Neural crest cell (in vitro differentiated cells): Measurements from ENCODE around the gene TCF7L1. TPM values are rescaled to one million over a fixed set of nuclear protein-coding genes. Genes with fewer than 3 reads are reported as not detected.

Source experiments
- DNase-seq: peaks from one replicate; pipeline ENCODE4 v3.0.0; 2021; ENCODE audit warnings: low read depth, mixed read lengths, low spot score
- H3K27ac Mint-ChIP-seq: one replicate; pipeline ENCODE4 v1.8.0; 2021; ENCODE audit warnings: mild to moderate bottlenecking, mixed read lengths; ENCODE audit not compliant: unreplicated experiment
- H3K27me3 Mint-ChIP-seq: 2 replicates; pipeline ENCODE4 v1.8.0; 2021; ENCODE audit warnings: low read depth, mild to moderate bottlenecking, mixed read lengths
- H3K36me3 Mint-ChIP-seq: 2 replicates; pipeline ENCODE4 v1.8.0; 2021; ENCODE audit warnings: low read depth, mild to moderate bottlenecking, mixed read lengths
- H3K4me1 Mint-ChIP-seq: 2 replicates; pipeline ENCODE4 v1.8.0; 2021; ENCODE audit warnings: mixed read lengths
- H3K4me3 Mint-ChIP-seq: one replicate; pipeline ENCODE4 v1.8.0; 2021; ENCODE audit warnings: mild to moderate bottlenecking, mixed read lengths
- H3K9me3 Mint-ChIP-seq: 2 replicates; pipeline ENCODE4 v1.8.0; 2021; ENCODE audit warnings: mixed read lengths
- total RNA-seq: library from RNA; stranded (reverse); gene quantifications from 2 replicates; pipeline ENCODE4 v1.2.1, GENCODE V29; 2021
- TF ChIP-seq, protein P1 (sequence below): fragments of 200-600 bp; sonication (generic); conservative IDR thresholded peaks from 2 replicates; pipeline ENCODE4 v1.5.0; 2021; ENCODE audit warnings: antibody characterized with exemption, mild to moderate bottlenecking

Gene TCF7L1
- total RNA-seq, 1 donor from 2014 or later, result 40.3 TPM

GRCh38 chr2:85226783-85227182, 93.6 kb downstream of the TCF7L1 start:
- H3K36me3 Mint-ChIP-seq, result peaks cover 3% of the 10 kb centered on the region
- H3K27me3 Mint-ChIP-seq, result no peaks in the 10 kb centered on the region
- no peaks in the 10 kb centered on the region for H3K9me3 Mint-ChIP-seq
- no peak for DNase-seq
- H3K27ac Mint-ChIP-seq, result no peak overlapping the region
- H3K4me1 Mint-ChIP-seq, result peaks cover 33% of the 10 kb centered on the region
- TF ChIP-seq, protein P1, sequence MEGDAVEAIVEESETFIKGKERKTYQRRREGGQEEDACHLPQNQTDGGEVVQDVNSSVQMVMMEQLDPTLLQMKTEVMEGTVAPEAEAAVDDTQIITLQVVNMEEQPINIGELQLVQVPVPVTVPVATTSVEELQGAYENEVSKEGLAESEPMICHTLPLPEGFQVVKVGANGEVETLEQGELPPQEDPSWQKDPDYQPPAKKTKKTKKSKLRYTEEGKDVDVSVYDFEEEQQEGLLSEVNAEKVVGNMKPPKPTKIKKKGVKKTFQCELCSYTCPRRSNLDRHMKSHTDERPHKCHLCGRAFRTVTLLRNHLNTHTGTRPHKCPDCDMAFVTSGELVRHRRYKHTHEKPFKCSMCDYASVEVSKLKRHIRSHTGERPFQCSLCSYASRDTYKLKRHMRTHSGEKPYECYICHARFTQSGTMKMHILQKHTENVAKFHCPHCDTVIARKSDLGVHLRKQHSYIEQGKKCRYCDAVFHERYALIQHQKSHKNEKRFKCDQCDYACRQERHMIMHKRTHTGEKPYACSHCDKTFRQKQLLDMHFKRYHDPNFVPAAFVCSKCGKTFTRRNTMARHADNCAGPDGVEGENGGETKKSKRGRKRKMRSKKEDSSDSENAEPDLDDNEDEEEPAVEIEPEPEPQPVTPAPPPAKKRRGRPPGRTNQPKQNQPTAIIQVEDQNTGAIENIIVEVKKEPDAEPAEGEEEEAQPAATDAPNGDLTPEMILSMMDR, result no peak
- no peak overlapping the region for H3K4me3 Mint-ChIP-seq

GRCh38 chr2:85230679-85231467, 97.7 kb downstream of the TCF7L1 start:
- Mint-ChIP-seq H3K9me3 (no peaks in the 10 kb centered on the region), H3K4me3 (no peak overlapping the region), H3K27ac (no peak overlapping the region), H3K4me1 (peaks cover 54% of the 10 kb centered on the region), H3K36me3 (no peaks in the 10 kb centered on the region), H3K27me3 (peaks cover 3% of the 10 kb centered on the region)
- no peak for DNase-seq
- TF ChIP-seq, protein P1, result no peak

DNA sequence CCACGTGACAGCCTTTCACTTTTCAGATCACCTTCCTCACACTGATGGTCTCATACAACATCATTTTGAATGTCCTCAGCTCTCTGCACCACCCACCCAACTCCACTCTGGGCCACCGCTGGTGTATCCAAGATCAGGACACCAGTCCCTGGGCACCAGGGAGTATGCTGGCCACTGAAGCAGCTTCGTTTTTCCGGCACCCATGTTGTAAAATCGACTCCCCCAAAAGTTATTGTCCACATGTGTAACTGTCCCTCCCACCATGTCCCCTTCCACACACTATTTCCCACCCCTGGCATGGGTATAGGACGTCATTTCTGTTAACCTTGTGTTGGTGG, 98.2 kb downstream of the TCF7L1 start:
- H3K36me3 Mint-ChIP-seq, result no peaks in the 10 kb centered on the region
- TF ChIP-seq, protein P1, result no peak
- H3K4me1 Mint-ChIP-seq, result peaks cover 55% of the 10 kb centered on the region
- no peak overlapping the region for H3K4me3 Mint-ChIP-seq
- DNase-seq, result no peak
- no peaks in the 10 kb centered on the region for H3K9me3 Mint-ChIP-seq
- peaks cover 3% of the 10 kb centered on the region for H3K27me3 Mint-ChIP-seq
- no peak overlapping the region for H3K27ac Mint-ChIP-seq

GRCh38 chr2:85231952-85232351, 98.8 kb downstream of the TCF7L1 start:
- H3K27ac Mint-ChIP-seq, result no peak overlapping the region
- H3K36me3 Mint-ChIP-seq, result no peaks in the 10 kb centered on the region
- no peak overlapping the region for H3K4me3 Mint-ChIP-seq
- TF ChIP-seq, protein P1, result no peak
- no peaks in the 10 kb centered on the region for H3K9me3 Mint-ChIP-seq
- H3K4me1 Mint-ChIP-seq, result peaks cover 55% of the 10 kb centered on the region
- H3K27me3 Mint-ChIP-seq, result peaks cover 3% of the 10 kb centered on the region
- no peak for DNase-seq

GRCh38 chr2:85234868-85235267, 101.7 kb downstream of the TCF7L1 start:
- H3K4me1 Mint-ChIP-seq, result peaks cover 75% of the 10 kb centered on the region
- no peaks in the 10 kb centered on the region for H3K36me3 Mint-ChIP-seq
- peaks cover 5% of the 10 kb centered on the region for H3K27me3 Mint-ChIP-seq
- DNase-seq, result peak; percentile 50
- H3K27ac Mint-ChIP-seq, result peak overlapping the region; percentile 76
- H3K4me3 Mint-ChIP-seq, result peak overlapping the region; percentile 54
- TF ChIP-seq, protein P1, result no peak
- H3K9me3 Mint-ChIP-seq, result no peaks in the 10 kb centered on the region
